IMR-90 (cell line): Measurements from ENCODE around the gene PLPPR3. TPM values are rescaled to one million over a fixed set of nuclear protein-coding genes. Genes with fewer than 3 reads are reported as not detected.

Source experiments
- ATAC-seq: fragments of 200-7000 bp; cut with Tn5 transposase; 2 replicates; pipeline ENCODE4 v1.9.1; 2020; ENCODE audit warnings: low read depth, mild to moderate bottlenecking, moderate library complexity
- BruUV-seq: library from RNA; stranded (reverse); fragments of 400-500 nt; replicated peaks from 2 replicates; lab custom pipeline; 2021; lab: Mats Ljungman, UMichigan
- CTCF ChIA-PET: fragments of 300-600 bp; formaldehyde crosslinking; extraction: SDS; loops from one replicate; lab custom pipeline; 2021; ENCODE audit warnings: antibody characterized with exemption; lab: Yijun Ruan, JAX
- POLR2A ChIA-PET: fragments of 300-600 bp; sonication (Branson Sonifier 250); formaldehyde crosslinking; loops from one replicate; lab custom pipeline; 2022; ENCODE audit warnings: antibody characterized with exemption; ENCODE audit not compliant: unreplicated experiment; lab: Charles Lee
- DNase-seq: peaks from one replicate; pipeline ENCODE4 v3.0.0; 2013
- H2AFZ ChIP-seq: replicated peaks from 2 replicates; pipeline ENCODE3; 2013; ENCODE audit warnings: low read length, mild to moderate bottlenecking; ENCODE audit not compliant: poor library complexity
- H2AK5ac ChIP-seq: 2 replicates; pipeline ENCODE4 v1.6.1; 2013; ENCODE audit warnings: low read depth, low read length, inconsistent platforms
- H2AK9ac ChIP-seq: replicated peaks from 2 replicates; pipeline ENCODE3; 2013; ENCODE audit warnings: mild to moderate bottlenecking, low read depth, low read length, moderate library complexity; ENCODE audit not compliant: poor library complexity
- H2BK120ac ChIP-seq: 2 replicates; pipeline ENCODE4 v1.6.1; 2013; ENCODE audit warnings: low read depth, low read length, inconsistent platforms
- H2BK15ac ChIP-seq: 3 replicates; pipeline ENCODE4 v1.6.1; 2013; ENCODE audit warnings: low read depth, low read length, inconsistent platforms
- H2BK20ac ChIP-seq: 2 replicates; pipeline ENCODE4 v1.6.1; 2013; ENCODE audit warnings: low read depth, mild to moderate bottlenecking, inconsistent platforms, low read length, moderate library complexity
- H2BK5ac ChIP-seq: 2 replicates; pipeline ENCODE4 v1.6.1; 2013; ENCODE audit warnings: mild to moderate bottlenecking, low read depth, low read length, inconsistent platforms; ENCODE audit not compliant: poor library complexity, severe bottlenecking
- H3K14ac ChIP-seq: replicated peaks from 2 replicates; pipeline ENCODE4 v1.6.1; 2013; ENCODE audit warnings: low read depth, low read length, inconsistent platforms
- H3K18ac ChIP-seq: 2 replicates; pipeline ENCODE4 v1.6.1; 2013; ENCODE audit warnings: low read depth, low read length, control low read depth
- H3K23ac ChIP-seq: 2 replicates; pipeline ENCODE4 v1.6.1; 2013; ENCODE audit warnings: low read depth, low read length, inconsistent platforms
- H3K27ac ChIP-seq: 2 replicates; pipeline ENCODE4 v1.5.1; 2013; ENCODE audit warnings: mild to moderate bottlenecking, control low read depth, low read length; ENCODE audit not compliant: insufficient read depth
- H3K27me3 ChIP-seq: 2 replicates; pipeline ENCODE4 v1.6.1; 2013; ENCODE audit warnings: low read length; ENCODE audit not compliant: control insufficient read depth, insufficient read depth
- H3K36me3 ChIP-seq: 2 replicates; pipeline ENCODE4 v1.6.1; 2013; ENCODE audit warnings: low read length, mixed read lengths; ENCODE audit not compliant: control insufficient read depth, insufficient read depth
- H3K4ac ChIP-seq: 2 replicates; pipeline ENCODE4 v1.6.1; 2013; ENCODE audit warnings: low read depth, low read length, inconsistent platforms
- H3K4me1 ChIP-seq: 2 replicates; pipeline ENCODE4 v1.6.1; 2013; ENCODE audit warnings: low read length, mixed read lengths; ENCODE audit not compliant: control insufficient read depth, insufficient read depth
- H3K4me2 ChIP-seq: 2 replicates; pipeline ENCODE4 v1.6.1; 2013; ENCODE audit warnings: low read depth, mild to moderate bottlenecking, control low read depth, low read length, moderate library complexity
- H3K4me3 ChIP-seq: 2 replicates; pipeline ENCODE4 v1.5.1; 2013; ENCODE audit warnings: low read depth, mild to moderate bottlenecking, control low read depth, low read length, moderate library complexity; ENCODE audit not compliant: insufficient read depth
- H3K56ac ChIP-seq: 2 replicates; pipeline ENCODE4 v1.6.1; 2013; ENCODE audit warnings: low read length, inconsistent platforms; ENCODE audit not compliant: insufficient read depth; ENCODE audit errors: extremely low read depth
- H3K79me1 ChIP-seq, 2 experiments: 2 replicates each; pipeline ENCODE4 v1.6.1; 2013; ENCODE audit warnings: low read length in 2 of 2, inconsistent platforms in 1 of 2, low read depth in 1 of 2
- H3K9ac ChIP-seq: 2 replicates; pipeline ENCODE4 v1.6.1; 2013; ENCODE audit warnings: low read depth, low read length, control low read depth
- H3K9me1 ChIP-seq: 2 replicates; pipeline ENCODE4 v1.6.1; 2013; ENCODE audit warnings: low read length, inconsistent platforms; ENCODE audit not compliant: insufficient read depth
- H3K9me3 ChIP-seq: 2 replicates; pipeline ENCODE4 v1.6.1; 2013; ENCODE audit warnings: low read length; ENCODE audit not compliant: control insufficient read depth, insufficient read depth
- H4K20me1 ChIP-seq: 2 replicates; pipeline ENCODE4 v1.6.1; 2013; ENCODE audit warnings: low read length, inconsistent platforms; ENCODE audit not compliant: insufficient read depth
- H4K5ac ChIP-seq: 2 replicates; pipeline ENCODE4 v1.6.1; 2013; ENCODE audit warnings: mild to moderate bottlenecking, low read depth, low read length, control low read depth
- H4K8ac ChIP-seq, 2 experiments: 2 replicates each; pipeline ENCODE4 v1.6.1; 2013; ENCODE audit warnings: low read depth in 2 of 2, low read length in 2 of 2, control low read depth in 1 of 2, inconsistent platforms in 1 of 2
- H4K91ac ChIP-seq: 2 replicates; pipeline ENCODE4 v1.6.1; 2013; ENCODE audit warnings: low read depth, low read length, inconsistent platforms; ENCODE audit not compliant: insufficient read depth
- MAZ ChIP-seq: IDR thresholded peaks from 2 replicates; pipeline ENCODE4 v1.6.1; 2012; ENCODE audit warnings: low read depth, mild to moderate bottlenecking, low read length, improper control_type of control experiment, moderate library complexity, borderline replicate concordance
- POLR2A ChIP-seq: IDR thresholded peaks from 2 replicates; pipeline ENCODE4 v1.6.1; 2012; ENCODE audit warnings: mild to moderate bottlenecking, low read depth, low read length
- RFX5 ChIP-seq: IDR thresholded peaks from 2 replicates; pipeline ENCODE4 v1.8.0; 2012; ENCODE audit warnings: low read depth, mild to moderate bottlenecking, low read length, moderate library complexity
- WGBS, 2 experiments: methylation state at CpG; one replicate each; pipeline versions ENCODE4 v1.1.5 to v1.1.7; 2013; ENCODE audit warnings: missing lambda C conversion rate in 2 of 2; ENCODE audit not compliant: insufficient read length in 1 of 2; ENCODE audit errors: extremely low coverage in 2 of 2; 5-methylcytosine and 5-hydroxymethylcytosine counted together
- dilution Hi-C: fragments of 300-500 bp; cut with HindIII; formaldehyde crosslinking; loops from one replicate; pipeline ENCODE4 v1.14.3; 2018; ENCODE audit warnings: low sequenced_read_pairs; ENCODE audit not compliant: unreplicated experiment
- in situ Hi-C: fragments of 300-500 bp; cut with MboI; formaldehyde crosslinking; loops from 3 replicates; pipeline ENCODE4 v1.14.3; 2019; ENCODE audit warnings: low sequenced_read_pairs, inconsistent platforms, mixed read lengths
- intact Hi-C: fragments of 100-400 bp; cut with micrococcal nuclease; formaldehyde crosslinking; loops from 2 replicates; pipeline ENCODE4 v1.10.0; 2022
- polyA plus RNA-seq, 3 experiments: library from polyadenylated mRNA; depleted of rRNA; stranded (reverse); fragments of >200 nt; gene quantifications; 2 replicates each; pipeline ENCODE4 v1.2.3, GENCODE V29; 2012; ENCODE audit warnings: low replicate concordance in 1 of 3
- total RNA-seq: library from RNA; depleted of rRNA; stranded (reverse); fragments of >200 nt; gene quantifications from 2 replicates; pipeline ENCODE4 v1.2.3, GENCODE V29; 2012
- TF ChIP-seq, protein P1 (sequence below): fragments of 150-350 bp; IDR thresholded peaks from 2 replicates; pipeline ENCODE4 v1.6.1; 2017; ENCODE audit warnings: mild to moderate bottlenecking, antibody characterized with exemption, low read length, low read depth

The PLPPR3 gene
- total and polyA plus RNA-seq, 2 of the 4 experiments (the other 2 are of a cell fraction) = 0.36 to 1.2 TPM

DNA sequence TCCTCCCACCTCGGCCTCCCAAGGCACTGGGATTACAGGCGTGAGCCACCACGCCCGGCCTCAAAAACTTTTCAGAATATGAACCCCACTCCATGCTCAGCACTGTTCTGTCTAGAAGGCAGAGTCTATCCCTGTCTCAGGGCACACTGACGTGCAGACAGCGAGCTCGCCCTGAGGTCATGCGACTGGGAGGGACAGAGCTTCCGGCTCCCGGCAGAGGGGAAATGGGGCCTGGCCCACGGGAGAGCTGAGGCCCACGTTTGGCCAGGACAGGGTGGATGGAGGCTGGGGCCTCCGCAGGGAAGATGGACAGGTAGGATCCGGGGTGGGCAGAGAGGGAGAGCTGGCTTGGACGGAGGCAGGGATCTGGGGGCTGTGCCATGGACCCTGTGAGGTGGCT is 3.1 kb upstream of the PLPPR3 start:
- WGBS, 2 experiments = 74% methylated on average over 11 of the region's 15 CpGs; no CpG with 5 or more reads in 1 of the 2 experiments
- Histone ChIP-seq H3K14ac (no peak overlapping the region), H3K23ac (no peak overlapping the region), H2BK15ac (no peak overlapping the region), H3K4me2 (no peak overlapping the region), H2BK20ac (no peak overlapping the region), H3K4me1 (peaks cover 3% of the 10 kb centered on the region; the same call in 1 of the 2 replicates), H4K5ac (no peak overlapping the region), H4K8ac (no peak overlapping the region), H3K27ac (no peak overlapping the region), H3K4ac (no peak overlapping the region), H3K9ac (no peak overlapping the region), H2AK5ac (no peak overlapping the region), H4K91ac (no peak overlapping the region), H2BK5ac (no peak overlapping the region), H2AK9ac (no peak overlapping the region), H2BK120ac (no peak overlapping the region), H3K18ac (no peak overlapping the region), H3K9me3 (no peaks in the 10 kb centered on the region), H3K79me1 (no peaks in the 10 kb centered on the region), H3K36me3 (no peaks in the 10 kb centered on the region), H3K9me1 (no peaks in the 10 kb centered on the region), H3K56ac (no peak overlapping the region), H2AFZ (no peak overlapping the region), H3K27me3 (peaks cover 2% of the 10 kb centered on the region; the same call in 1 of the 2 replicates), H3K4me3 (no peak overlapping the region), H4K20me1 (no peaks in the 10 kb centered on the region)
- no peak for ATAC-seq
- dilution Hi-C loops = no loop called here
- BruUV-seq = no TSS peak
- ChIA-PET POLR2A (no interaction called here), CTCF (no interaction called here)
- in situ Hi-C loops = no loop called here
- intact Hi-C loops = no loop called here
- TF ChIP-seq, protein P1, sequence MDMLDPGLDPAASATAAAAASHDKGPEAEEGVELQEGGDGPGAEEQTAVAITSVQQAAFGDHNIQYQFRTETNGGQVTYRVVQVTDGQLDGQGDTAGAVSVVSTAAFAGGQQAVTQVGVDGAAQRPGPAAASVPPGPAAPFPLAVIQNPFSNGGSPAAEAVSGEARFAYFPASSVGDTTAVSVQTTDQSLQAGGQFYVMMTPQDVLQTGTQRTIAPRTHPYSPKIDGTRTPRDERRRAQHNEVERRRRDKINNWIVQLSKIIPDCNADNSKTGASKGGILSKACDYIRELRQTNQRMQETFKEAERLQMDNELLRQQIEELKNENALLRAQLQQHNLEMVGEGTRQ = no peak
- TF ChIP-seq MAZ = no peak
- TF ChIP-seq RFX5 = no peak
- no peak for TF ChIP-seq POLR2A
- no peak for DNase-seq
